ENCODE measurements around the gene PCMT1.

PCMT1 gene

DNA sequence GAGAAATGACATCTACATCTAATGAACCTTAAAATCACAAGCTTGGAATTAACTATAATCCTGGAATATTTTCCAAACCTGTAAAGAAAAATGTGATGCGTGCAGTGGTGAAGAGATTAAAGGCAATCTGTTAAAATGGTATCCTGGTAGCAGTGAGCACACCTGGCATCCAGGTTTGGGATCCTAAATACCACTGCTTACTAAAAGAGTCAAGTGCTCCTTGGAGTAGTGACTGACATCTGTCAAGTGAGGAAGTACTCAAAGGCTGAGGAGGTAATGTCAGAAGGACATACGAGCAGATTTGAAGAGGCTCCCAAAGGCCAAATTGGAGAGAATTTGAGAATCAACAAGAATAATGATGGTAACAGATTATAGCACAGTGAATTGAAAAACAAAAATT is 32.8 kb downstream of the PCMT1 start:
- TF ChIP-seq ZNF274 (IDR thresholded peaks at IDR 0.05; ENCODE audit: low read depth, low read length): no peak
- TF ChIP-seq SUZ12 (IDR thresholded peaks at IDR 0.05; ENCODE audit: extremely low read depth, insufficient read depth, insufficient read length): no peak
- TF ChIP-seq YY1 (IDR thresholded peaks at IDR 0.05; ENCODE audit: insufficient read depth, insufficient read length): no peak
- Histone ChIP-seq H3K27me3 (ENCODE audit: insufficient read depth, insufficient read length) (no peaks in the 10 kb centered on the region), H3K9me3 (ENCODE audit: insufficient read depth, low read length) (no peaks in the 10 kb centered on the region), H3K4me1 (ENCODE audit: insufficient read depth, insufficient read length) (no peaks in the 10 kb centered on the region), H3K9ac (ENCODE audit: insufficient read length, low read depth) (no peak overlapping the region), H3K4me3 (ENCODE audit: insufficient read length, low read depth) (no peak overlapping the region), H3K36me3 (ENCODE audit: insufficient read depth, insufficient read length, low read length) (peaks cover 26% of the 10 kb centered on the region)
- DNase-seq (ENCODE audit: low read depth, low spot score): no peak

DNA sequence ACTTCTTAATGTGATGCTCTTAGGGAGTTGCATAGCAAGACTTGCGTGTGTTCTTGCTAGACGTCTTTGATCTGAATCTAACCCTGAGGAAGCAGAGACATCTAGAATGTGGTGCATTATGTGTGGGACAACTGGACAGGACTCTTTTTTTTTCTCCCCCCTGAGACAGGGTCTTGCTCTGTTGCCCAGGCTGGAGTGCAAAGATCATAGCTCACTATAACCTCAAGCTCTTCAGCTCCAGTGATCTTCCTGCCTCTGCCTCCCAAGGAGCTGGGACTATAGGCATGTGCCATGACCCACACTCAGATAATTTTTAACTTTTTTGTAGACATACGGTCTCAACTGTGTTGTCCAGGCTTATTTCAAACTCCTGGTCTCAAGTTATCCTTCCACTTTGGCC is 34.0 kb downstream of the PCMT1 start:
- Histone ChIP-seq H3K27me3 (ENCODE audit: insufficient read depth, insufficient read length) (no peaks in the 10 kb centered on the region), H3K4me3 (ENCODE audit: insufficient read length, low read depth) (no peak overlapping the region), H3K36me3 (ENCODE audit: insufficient read depth, insufficient read length, low read length) (peaks cover 25% of the 10 kb centered on the region), H3K9me3 (ENCODE audit: insufficient read depth, low read length) (no peaks in the 10 kb centered on the region), H3K4me1 (ENCODE audit: insufficient read depth, insufficient read length) (no peaks in the 10 kb centered on the region), H3K9ac (ENCODE audit: insufficient read length, low read depth) (no peak overlapping the region)
- TF ChIP-seq YY1 (IDR thresholded peaks at IDR 0.05; ENCODE audit: insufficient read depth, insufficient read length) (no peak), SUZ12 (IDR thresholded peaks at IDR 0.05; ENCODE audit: extremely low read depth, insufficient read depth, insufficient read length) (no peak), ZNF274 (IDR thresholded peaks at IDR 0.05; ENCODE audit: low read depth, low read length) (no peak)
- DNase-seq (ENCODE audit: low read depth, low spot score): no peak

DNA sequence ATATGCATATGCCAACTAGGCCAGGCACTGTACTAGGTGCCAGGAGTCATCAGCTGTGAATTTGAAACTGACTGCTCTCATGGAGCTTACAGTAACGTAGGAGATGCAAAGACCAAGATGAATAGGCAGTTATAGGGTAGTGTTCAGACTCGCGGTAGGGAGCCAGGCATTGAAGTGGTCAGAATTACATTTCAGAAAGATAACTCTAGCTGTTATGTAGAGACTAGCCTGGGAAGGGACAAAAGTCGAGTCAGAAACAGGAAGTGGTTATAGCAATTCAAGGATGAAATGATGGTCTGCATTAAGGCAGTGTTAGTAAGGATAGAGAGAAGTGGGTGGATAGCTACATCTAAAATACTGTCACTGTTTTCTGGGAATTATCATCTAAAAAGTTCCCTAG is 56.6 kb downstream of the PCMT1 start:
- H3K4me1 ChIP-seq (ENCODE audit: insufficient read depth, insufficient read length): no peaks in the 10 kb centered on the region
- TF ChIP-seq ZNF274 (IDR thresholded peaks at IDR 0.05; ENCODE audit: low read depth, low read length) (no peak), SUZ12 (IDR thresholded peaks at IDR 0.05; ENCODE audit: extremely low read depth, insufficient read depth, insufficient read length) (no peak), YY1 (IDR thresholded peaks at IDR 0.05; ENCODE audit: insufficient read depth, insufficient read length) (no peak)
- H3K9ac ChIP-seq (ENCODE audit: insufficient read length, low read depth): no peak overlapping the region
- no peaks in the 10 kb centered on the region for H3K27me3 ChIP-seq (ENCODE audit: insufficient read depth, insufficient read length)
- H3K4me3 ChIP-seq (ENCODE audit: insufficient read length, low read depth): no peak overlapping the region
- no peak for DNase-seq (ENCODE audit: low read depth, low spot score)
- no peaks in the 10 kb centered on the region for H3K9me3 ChIP-seq (ENCODE audit: insufficient read depth, low read length)
- H3K36me3 ChIP-seq (ENCODE audit: insufficient read depth, insufficient read length, low read length): peaks cover 20% of the 10 kb centered on the region

DNA sequence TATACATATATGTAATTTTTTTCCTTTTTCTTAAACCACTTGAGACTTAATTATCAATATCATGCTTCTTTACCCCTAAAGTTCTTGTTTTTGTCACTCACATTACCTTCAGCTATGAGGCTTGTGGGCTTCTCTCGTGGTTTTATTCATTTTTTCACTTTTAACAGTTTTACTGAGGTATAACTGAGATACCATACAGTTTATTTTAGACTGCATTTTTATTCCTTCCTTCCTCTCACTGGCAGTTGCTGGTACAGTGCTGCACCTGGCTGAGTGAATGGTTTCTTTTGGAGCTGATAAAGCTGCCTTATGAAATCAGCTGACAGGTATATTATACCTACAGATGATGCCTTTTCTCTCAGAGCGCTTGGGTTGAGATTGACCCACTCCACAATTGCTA is 60.3 kb downstream of the PCMT1 start:
- Histone ChIP-seq H3K27me3 (ENCODE audit: insufficient read depth, insufficient read length) (no peaks in the 10 kb centered on the region), H3K9ac (ENCODE audit: insufficient read length, low read depth) (no peak overlapping the region), H3K36me3 (ENCODE audit: insufficient read depth, insufficient read length, low read length) (peaks cover 12% of the 10 kb centered on the region), H3K9me3 (ENCODE audit: insufficient read depth, low read length) (no peaks in the 10 kb centered on the region), H3K4me1 (ENCODE audit: insufficient read depth, insufficient read length) (no peaks in the 10 kb centered on the region), H3K4me3 (ENCODE audit: insufficient read length, low read depth) (no peak overlapping the region)
- DNase-seq (ENCODE audit: low read depth, low spot score): no peak
- TF ChIP-seq SUZ12 (IDR thresholded peaks at IDR 0.05; ENCODE audit: extremely low read depth, insufficient read depth, insufficient read length): no peak
- TF ChIP-seq ZNF274 (IDR thresholded peaks at IDR 0.05; ENCODE audit: low read depth, low read length): no peak
- TF ChIP-seq YY1 (IDR thresholded peaks at IDR 0.05; ENCODE audit: insufficient read depth, insufficient read length): no peak

DNA sequence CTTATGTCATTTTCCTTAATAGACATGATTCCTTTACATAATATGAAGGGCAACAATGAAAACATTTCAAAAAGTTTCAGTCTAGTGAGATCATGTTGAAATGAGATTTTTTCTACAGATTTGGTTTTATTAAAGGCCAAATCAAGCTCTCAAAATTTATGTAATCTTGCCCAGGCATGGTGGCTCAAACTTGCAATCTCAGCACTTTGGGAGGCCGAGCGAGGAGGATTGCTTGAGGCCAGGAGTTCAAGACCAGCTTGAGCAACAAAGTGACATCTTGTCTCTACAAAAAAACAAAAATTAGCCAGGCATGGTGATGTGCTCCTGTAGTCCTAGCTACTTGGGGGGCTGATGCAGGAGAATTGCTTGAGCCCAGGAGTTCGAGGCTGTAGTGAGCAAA is 63.8 kb downstream of the PCMT1 start:
- TF ChIP-seq SUZ12 (IDR thresholded peaks at IDR 0.05; ENCODE audit: extremely low read depth, insufficient read depth, insufficient read length) (no peak), YY1 (IDR thresholded peaks at IDR 0.05; ENCODE audit: insufficient read depth, insufficient read length) (no peak), ZNF274 (IDR thresholded peaks at IDR 0.05; ENCODE audit: low read depth, low read length) (no peak)
- Histone ChIP-seq H3K36me3 (ENCODE audit: insufficient read depth, insufficient read length, low read length) (peaks cover 12% of the 10 kb centered on the region), H3K4me3 (ENCODE audit: insufficient read length, low read depth) (no peak overlapping the region), H3K9me3 (ENCODE audit: insufficient read depth, low read length) (no peaks in the 10 kb centered on the region), H3K9ac (ENCODE audit: insufficient read length, low read depth) (no peak overlapping the region), H3K4me1 (ENCODE audit: insufficient read depth, insufficient read length) (no peaks in the 10 kb centered on the region), H3K27me3 (ENCODE audit: insufficient read depth, insufficient read length) (no peaks in the 10 kb centered on the region)
- DNase-seq (ENCODE audit: low read depth, low spot score): no peak

DNA sequence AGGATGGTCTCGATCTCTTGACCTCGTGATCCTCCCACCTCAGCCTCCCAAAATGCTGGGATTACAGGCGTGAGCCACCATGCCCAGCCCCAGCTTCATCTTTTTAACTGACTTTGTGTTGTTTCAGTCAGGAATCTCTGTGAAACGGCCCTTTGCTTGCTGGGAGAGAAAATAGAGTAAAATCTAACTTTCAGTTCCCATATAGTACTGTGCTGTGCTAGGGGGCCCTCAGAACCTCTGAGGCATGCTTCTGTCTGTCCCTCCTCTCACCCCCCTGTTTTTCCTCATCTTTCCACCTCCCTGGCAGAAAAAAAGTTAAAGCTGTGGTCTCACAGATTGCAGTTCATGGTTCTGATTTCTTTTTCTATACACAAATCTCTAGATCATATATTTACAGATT is 66.2 kb downstream of the PCMT1 start:
- Histone ChIP-seq H3K9ac (ENCODE audit: insufficient read length, low read depth) (no peak overlapping the region), H3K4me3 (ENCODE audit: insufficient read length, low read depth) (no peak overlapping the region), H3K27me3 (ENCODE audit: insufficient read depth, insufficient read length) (no peaks in the 10 kb centered on the region), H3K4me1 (ENCODE audit: insufficient read depth, insufficient read length) (no peaks in the 10 kb centered on the region), H3K36me3 (ENCODE audit: insufficient read depth, insufficient read length, low read length) (peaks cover 7% of the 10 kb centered on the region), H3K9me3 (ENCODE audit: insufficient read depth, low read length) (no peaks in the 10 kb centered on the region)
- no peak for DNase-seq (ENCODE audit: low read depth, low spot score)
- TF ChIP-seq SUZ12 (IDR thresholded peaks at IDR 0.05; ENCODE audit: extremely low read depth, insufficient read depth, insufficient read length) (no peak), ZNF274 (IDR thresholded peaks at IDR 0.05; ENCODE audit: low read depth, low read length) (no peak), YY1 (IDR thresholded peaks at IDR 0.05; ENCODE audit: insufficient read depth, insufficient read length) (no peak)

DNA sequence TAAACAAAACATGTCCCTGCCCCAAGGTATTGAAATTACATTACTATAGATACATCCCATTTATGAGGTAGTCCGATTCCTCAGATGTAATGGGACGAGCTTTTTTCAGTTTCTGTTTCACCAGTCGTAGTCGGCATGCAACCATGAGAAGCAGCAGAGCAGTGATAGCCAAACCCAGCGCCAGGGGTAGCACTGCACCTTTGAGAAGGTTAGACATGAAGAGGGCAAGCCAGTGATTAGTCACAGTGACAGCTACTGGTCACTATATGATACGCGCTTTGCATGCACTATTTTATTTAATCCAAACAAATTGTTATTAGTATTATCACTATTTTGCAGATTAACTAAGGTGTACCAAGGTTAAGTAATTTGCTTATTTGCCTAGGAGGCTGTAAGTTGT is 71.0 kb downstream of the PCMT1 start:
- no peaks in the 10 kb centered on the region for H3K27me3 ChIP-seq (ENCODE audit: insufficient read depth, insufficient read length)
- H3K9me3 ChIP-seq (ENCODE audit: insufficient read depth, low read length): no peaks in the 10 kb centered on the region
- H3K36me3 ChIP-seq (ENCODE audit: insufficient read depth, insufficient read length, low read length): no peaks in the 10 kb centered on the region
- H3K9ac ChIP-seq (ENCODE audit: insufficient read length, low read depth): no peak overlapping the region
- no peak for TF ChIP-seq ZNF274 (IDR thresholded peaks at IDR 0.05; ENCODE audit: low read depth, low read length)
- DNase-seq (ENCODE audit: low read depth, low spot score): no peak
- H3K4me1 ChIP-seq (ENCODE audit: insufficient read depth, insufficient read length): no peaks in the 10 kb centered on the region
- no peak overlapping the region for H3K4me3 ChIP-seq (ENCODE audit: insufficient read length, low read depth)

DNA sequence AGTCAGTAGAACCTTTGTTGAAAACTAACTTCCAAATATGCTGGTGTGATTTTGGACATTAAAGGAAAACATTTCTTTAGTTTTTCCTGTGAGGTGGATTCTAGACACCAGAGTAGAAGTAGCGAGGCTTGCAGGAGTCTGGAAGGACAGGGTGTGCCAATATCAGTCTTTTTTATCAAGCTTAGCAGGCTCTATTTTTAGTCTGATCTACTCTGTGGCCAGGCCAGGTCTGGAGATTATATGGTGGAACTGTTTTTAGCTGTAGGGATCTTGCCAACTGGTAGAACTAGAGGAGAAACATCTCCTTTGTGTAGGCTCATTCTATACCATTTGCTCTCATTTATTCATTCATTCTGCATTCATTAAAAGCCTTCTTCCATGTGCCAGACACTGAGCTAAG is 72.0 kb downstream of the PCMT1 start:
- no peak overlapping the region for H3K9ac ChIP-seq (ENCODE audit: insufficient read length, low read depth)
- H3K4me3 ChIP-seq (ENCODE audit: insufficient read length, low read depth): no peak overlapping the region
- H3K36me3 ChIP-seq (ENCODE audit: insufficient read depth, insufficient read length, low read length): no peaks in the 10 kb centered on the region
- DNase-seq (ENCODE audit: low read depth, low spot score): no peak
- H3K9me3 ChIP-seq (ENCODE audit: insufficient read depth, low read length): no peaks in the 10 kb centered on the region
- no peaks in the 10 kb centered on the region for H3K4me1 ChIP-seq (ENCODE audit: insufficient read depth, insufficient read length)
- no peaks in the 10 kb centered on the region for H3K27me3 ChIP-seq (ENCODE audit: insufficient read depth, insufficient read length)
- TF ChIP-seq YY1 (IDR thresholded peaks at IDR 0.05; ENCODE audit: insufficient read depth, insufficient read length) (no peak), SUZ12 (IDR thresholded peaks at IDR 0.05; ENCODE audit: extremely low read depth, insufficient read depth, insufficient read length) (no peak), ZNF274 (IDR thresholded peaks at IDR 0.05; ENCODE audit: low read depth, low read length) (no peak)
